ENCODE data around the gene CLCN7. TPM values are rescaled to one million over a fixed set of nuclear protein-coding genes. Genes with fewer than 3 reads are reported as not detected.

The CLCN7 gene
- total and polyA plus RNA-seq, 2 experiments from 2014 or later: 17.4 to 53.8 TPM

DNA sequence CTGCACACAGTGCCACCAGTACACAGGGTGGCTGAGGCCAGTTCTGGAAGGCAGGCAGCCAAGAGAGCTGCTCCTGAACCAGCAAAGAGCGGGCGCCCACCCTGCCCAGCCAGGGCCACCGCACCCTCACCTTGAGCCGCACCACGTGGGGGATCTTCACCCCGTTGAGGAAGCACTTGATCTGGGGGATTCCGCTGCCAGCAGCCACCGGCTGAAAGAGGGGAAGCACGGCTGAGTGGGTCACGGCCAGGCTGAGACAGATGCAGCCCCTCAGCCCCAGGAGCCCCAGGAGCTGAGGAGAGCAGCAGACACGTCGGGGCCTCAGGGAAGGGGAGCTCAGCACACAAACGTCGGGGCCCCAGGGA lies 15.9 kb downstream of the CLCN7 start:
- H3K9me3 Mint-ChIP-seq: no peaks in the 10 kb centered on the region
- Histone ChIP-seq H3K27ac (ENCODE audit: low read depth) (no peak overlapping the region), H3K9me2 (ENCODE audit: insufficient read depth) (no peaks in the 10 kb centered on the region), H3K4me2 (no peak overlapping the region), H3K4me3 (no peak overlapping the region), H4K20me1 (replicated peaks; ENCODE audit: insufficient read depth) (peaks cover 4% of the 10 kb centered on the region), H3K36me3 (ENCODE audit: insufficient read depth) (no peaks in the 10 kb centered on the region), H2AFZ (no peak overlapping the region), H3K4me1 (ENCODE audit: insufficient read depth) (no peaks in the 10 kb centered on the region), H3K27me3 (ENCODE audit: insufficient read depth) (no peaks in the 10 kb centered on the region), H3K79me2 (replicated peaks; ENCODE audit: insufficient read depth) (no peaks in the 10 kb centered on the region; the same call in 1 of the 2 replicates), H3F3A (replicated peaks; ENCODE audit: low read depth) (no peaks in the 10 kb centered on the region)
- H3K27ac Mint-ChIP-seq: no peak overlapping the region
- ATAC-seq (no peak), DNase-seq (ENCODE audit: low spot score) (no peak)
- H3K4me1 Mint-ChIP-seq: no peaks in the 10 kb centered on the region; the same call in 2 of the 3 replicates
- H3K27me3 Mint-ChIP-seq (ENCODE audit: insufficient read depth, low read depth, poor library complexity): no peaks in the 10 kb centered on the region
- no peak overlapping the region for H3K4me3 Mint-ChIP-seq
- TF ChIP-seq NANOG (IDR thresholded peaks at IDR 0.05; ENCODE audit: borderline replicate concordance) (no peak), STAT1 (IDR thresholded peaks at IDR 0.05; ENCODE audit: unreplicated experiment) (no peak), JUNB (IDR thresholded peaks at IDR 0.05; ENCODE audit: unreplicated experiment) (no peak), EZH2 (IDR thresholded peaks at IDR 0.05; ENCODE audit: low read depth, unreplicated experiment) (no peak), REST (IDR thresholded peaks at IDR 0.05; ENCODE audit: unreplicated experiment) (no peak), EZH2phosphoT487 (IDR thresholded peaks at IDR 0.05; ENCODE audit: unreplicated experiment) (no peak), CREB1 (CRISPR knock-in tag; IDR thresholded peaks at IDR 0.05; ENCODE audit: low read depth) (no peak), ETS1 (IDR thresholded peaks at IDR 0.05) (no peak), ZNF114 (CRISPR knock-in tag; IDR thresholded peaks at IDR 0.05) (no peak), POLR2AphosphoS5 (IDR thresholded peaks at IDR 0.05; ENCODE audit: low read depth) (no peak)
- TF ChIP-seq, protein P1, sequence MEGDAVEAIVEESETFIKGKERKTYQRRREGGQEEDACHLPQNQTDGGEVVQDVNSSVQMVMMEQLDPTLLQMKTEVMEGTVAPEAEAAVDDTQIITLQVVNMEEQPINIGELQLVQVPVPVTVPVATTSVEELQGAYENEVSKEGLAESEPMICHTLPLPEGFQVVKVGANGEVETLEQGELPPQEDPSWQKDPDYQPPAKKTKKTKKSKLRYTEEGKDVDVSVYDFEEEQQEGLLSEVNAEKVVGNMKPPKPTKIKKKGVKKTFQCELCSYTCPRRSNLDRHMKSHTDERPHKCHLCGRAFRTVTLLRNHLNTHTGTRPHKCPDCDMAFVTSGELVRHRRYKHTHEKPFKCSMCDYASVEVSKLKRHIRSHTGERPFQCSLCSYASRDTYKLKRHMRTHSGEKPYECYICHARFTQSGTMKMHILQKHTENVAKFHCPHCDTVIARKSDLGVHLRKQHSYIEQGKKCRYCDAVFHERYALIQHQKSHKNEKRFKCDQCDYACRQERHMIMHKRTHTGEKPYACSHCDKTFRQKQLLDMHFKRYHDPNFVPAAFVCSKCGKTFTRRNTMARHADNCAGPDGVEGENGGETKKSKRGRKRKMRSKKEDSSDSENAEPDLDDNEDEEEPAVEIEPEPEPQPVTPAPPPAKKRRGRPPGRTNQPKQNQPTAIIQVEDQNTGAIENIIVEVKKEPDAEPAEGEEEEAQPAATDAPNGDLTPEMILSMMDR (conservative IDR thresholded peaks at IDR 0.05; ENCODE audit: low read depth in 2 of 2): no peak
- TF ChIP-seq, protein P2, sequence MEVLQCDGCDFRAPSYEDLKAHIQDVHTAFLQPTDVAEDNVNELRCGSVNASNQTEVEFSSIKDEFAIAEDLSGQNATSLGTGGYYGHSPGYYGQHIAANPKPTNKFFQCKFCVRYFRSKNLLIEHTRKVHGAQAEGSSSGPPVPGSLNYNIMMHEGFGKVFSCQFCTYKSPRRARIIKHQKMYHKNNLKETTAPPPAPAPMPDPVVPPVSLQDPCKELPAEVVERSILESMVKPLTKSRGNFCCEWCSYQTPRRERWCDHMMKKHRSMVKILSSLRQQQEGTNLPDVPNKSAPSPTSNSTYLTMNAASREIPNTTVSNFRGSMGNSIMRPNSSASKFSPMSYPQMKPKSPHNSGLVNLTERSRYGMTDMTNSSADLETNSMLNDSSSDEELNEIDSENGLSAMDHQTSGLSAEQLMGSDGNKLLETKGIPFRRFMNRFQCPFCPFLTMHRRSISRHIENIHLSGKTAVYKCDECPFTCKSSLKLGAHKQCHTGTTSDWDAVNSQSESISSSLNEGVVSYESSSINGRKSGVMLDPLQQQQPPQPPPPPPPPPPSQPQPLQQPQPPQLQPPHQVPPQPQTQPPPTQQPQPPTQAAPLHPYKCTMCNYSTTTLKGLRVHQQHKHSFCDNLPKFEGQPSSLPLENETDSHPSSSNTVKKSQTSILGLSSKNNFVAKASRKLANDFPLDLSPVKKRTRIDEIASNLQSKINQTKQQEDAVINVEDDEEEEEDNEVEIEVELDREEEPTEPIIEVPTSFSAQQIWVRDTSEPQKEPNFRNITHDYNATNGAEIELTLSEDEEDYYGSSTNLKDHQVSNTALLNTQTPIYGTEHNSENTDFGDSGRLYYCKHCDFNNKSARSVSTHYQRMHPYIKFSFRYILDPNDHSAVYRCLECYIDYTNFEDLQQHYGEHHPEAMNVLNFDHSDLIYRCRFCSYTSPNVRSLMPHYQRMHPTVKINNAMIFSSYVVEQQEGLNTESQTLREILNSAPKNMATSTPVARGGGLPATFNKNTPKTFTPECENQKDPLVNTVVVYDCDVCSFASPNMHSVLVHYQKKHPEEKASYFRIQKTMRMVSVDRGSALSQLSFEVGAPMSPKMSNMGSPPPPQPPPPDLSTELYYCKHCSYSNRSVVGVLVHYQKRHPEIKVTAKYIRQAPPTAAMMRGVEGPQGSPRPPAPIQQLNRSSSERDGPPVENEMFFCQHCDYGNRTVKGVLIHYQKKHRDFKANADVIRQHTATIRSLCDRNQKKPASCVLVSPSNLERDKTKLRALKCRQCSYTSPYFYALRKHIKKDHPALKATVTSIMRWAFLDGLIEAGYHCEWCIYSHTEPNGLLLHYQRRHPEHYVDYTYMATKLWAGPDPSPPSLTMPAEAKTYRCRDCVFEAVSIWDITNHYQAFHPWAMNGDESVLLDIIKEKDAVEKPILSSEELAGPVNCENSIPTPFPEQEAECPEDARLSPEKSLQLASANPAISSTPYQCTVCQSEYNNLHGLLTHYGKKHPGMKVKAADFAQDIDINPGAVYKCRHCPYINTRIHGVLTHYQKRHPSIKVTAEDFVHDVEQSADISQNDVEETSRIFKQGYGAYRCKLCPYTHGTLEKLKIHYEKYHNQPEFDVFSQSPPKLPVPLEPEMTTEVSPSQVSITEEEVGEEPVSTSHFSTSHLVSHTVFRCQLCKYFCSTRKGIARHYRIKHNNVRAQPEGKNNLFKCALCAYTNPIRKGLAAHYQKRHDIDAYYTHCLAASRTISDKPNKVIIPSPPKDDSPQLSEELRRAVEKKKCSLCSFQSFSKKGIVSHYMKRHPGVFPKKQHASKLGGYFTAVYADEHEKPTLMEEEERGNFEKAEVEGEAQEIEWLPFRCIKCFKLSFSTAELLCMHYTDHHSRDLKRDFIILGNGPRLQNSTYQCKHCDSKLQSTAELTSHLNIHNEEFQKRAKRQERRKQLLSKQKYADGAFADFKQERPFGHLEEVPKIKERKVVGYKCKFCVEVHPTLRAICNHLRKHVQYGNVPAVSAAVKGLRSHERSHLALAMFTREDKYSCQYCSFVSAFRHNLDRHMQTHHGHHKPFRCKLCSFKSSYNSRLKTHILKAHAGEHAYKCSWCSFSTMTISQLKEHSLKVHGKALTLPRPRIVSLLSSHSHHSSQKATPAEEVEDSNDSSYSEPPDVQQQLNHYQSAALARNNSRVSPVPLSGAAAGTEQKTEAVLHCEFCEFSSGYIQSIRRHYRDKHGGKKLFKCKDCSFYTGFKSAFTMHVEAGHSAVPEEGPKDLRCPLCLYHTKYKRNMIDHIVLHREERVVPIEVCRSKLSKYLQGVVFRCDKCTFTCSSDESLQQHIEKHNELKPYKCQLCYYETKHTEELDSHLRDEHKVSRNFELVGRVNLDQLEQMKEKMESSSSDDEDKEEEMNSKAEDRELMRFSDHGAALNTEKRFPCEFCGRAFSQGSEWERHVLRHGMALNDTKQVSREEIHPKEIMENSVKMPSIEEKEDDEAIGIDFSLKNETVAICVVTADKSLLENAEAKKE (CRISPR knock-in tag; IDR thresholded peaks at IDR 0.05): no peak
- H3K36me3 Mint-ChIP-seq (ENCODE audit: low read depth): peaks cover 8% of the 10 kb centered on the region

Data from GM23338 (cell line).